Measurements from ENCODE around the gene A2ML1.

GRCh38 chr12:8813572-8814357 is 8.7 kb upstream of the A2ML1 start:
- TF ChIP-seq CTCF (conservative IDR thresholded peaks at IDR 0.05; ENCODE audit: low read depth, low read length) (no peak), EZH2 (IDR thresholded peaks at IDR 0.05; ENCODE audit: borderline replicate concordance, low read depth, low read length, poor library complexity, severe bottlenecking) (no peak)
